ENCODE results near the gene OPN1SW.
A peak's percentile ranks its signal among the peaks of the same experiment; 100 is the strongest.

The OPN1SW gene

GRCh38 chr7:128792471-128793180 is 17.0 kb upstream of the OPN1SW start:
- no peak for DNase-seq

- DNase-seq = no peak
Observed at GRCh38 chr7:128791972-128792327, 16.4 kb upstream of the OPN1SW start.

DNA sequence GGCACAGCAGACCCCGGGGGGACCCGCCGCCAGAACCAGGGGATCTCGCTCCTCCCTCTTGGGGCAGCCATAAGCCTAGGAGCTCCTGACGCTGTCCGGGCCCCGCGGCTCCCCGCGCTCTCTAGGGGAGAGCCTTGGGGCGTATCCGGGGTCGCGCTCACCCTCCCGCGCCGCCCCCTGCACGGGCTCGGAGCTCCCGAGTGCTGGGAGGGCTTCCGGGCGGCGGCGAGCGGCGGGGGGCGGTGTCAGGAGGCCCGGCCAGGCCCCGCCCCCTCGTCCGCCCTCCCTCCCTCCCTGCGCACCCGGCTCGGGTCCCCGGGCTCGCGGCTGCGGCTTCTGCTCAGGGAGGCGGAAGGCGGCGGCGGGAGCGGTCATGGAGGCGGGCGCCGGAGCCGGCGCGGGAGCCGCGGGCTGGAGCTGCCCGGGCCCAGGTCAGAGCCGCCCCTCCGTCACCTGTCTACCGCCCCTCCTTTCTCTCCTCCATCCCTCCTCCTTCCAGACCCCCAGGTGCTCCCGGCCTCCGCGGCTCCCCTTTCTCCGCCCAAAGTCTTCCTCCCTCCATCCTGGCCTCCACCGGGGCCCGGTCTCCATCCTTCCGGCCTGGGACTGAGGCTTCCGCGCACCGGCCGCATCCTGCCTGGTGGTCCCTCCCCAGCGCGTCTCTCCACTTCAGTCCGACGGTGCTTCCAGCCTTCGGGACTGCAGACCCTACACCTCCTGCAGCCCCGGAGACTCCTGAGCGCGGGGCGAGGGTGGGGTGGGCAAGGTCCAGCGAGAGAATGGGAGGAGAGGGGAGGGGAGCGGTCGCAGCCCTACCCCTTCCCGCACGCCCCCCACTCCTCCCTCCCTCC is 15.8 kb upstream of the OPN1SW start, which contains the start of gene CCDC136:
TSS of gene CCDC136 (plus strand) at position 848 of the 851 bp plus-strand sequence. CDS start 444 bp downstream, outside the sequence.
- peak; percentile 74 for DNase-seq

DNA sequence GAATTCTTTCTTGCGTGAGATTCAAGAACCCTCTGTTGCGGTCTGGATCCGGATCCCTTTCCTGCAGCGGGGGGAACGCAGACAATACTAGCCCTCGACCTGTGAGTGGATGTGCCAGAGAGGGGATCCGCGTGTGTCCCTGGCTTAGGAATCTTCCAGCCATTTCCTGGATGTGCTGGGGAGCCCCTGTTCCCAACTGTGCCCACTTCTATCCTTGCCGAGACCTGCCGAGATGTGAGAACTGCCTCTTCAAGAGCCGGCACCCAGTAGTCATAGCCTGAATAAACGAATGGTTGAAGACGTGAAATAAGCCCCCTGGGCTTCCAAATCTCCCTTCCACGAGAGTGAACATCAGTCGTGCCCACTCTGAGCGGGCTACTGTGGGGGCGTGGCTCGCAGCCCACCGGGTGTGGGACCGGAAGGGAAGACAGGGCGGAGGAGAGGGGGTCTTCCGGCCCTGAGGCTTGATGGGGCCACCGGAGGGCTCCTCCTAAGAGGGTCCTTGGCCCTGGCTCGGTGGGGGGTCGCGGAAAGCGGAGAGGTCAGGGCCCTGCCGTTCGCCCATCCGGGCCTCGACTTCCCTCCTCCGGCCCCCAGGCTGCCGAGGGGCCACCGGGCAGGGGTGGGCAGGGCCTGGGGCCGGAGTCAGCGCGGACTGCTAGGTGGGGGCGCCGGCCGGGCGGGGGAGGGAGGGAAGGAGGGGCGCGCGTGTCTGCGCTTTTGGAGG is 14.9 kb upstream of the OPN1SW start:
- no peak for DNase-seq

GRCh38 chr7:128788446-128789412 is 13.1 kb upstream of the OPN1SW start:
- DNase-seq = no peak

GRCh38 chr7:128785738-128786137 is 10.1 kb upstream of the OPN1SW start:
- no peak for DNase-seq

DNA sequence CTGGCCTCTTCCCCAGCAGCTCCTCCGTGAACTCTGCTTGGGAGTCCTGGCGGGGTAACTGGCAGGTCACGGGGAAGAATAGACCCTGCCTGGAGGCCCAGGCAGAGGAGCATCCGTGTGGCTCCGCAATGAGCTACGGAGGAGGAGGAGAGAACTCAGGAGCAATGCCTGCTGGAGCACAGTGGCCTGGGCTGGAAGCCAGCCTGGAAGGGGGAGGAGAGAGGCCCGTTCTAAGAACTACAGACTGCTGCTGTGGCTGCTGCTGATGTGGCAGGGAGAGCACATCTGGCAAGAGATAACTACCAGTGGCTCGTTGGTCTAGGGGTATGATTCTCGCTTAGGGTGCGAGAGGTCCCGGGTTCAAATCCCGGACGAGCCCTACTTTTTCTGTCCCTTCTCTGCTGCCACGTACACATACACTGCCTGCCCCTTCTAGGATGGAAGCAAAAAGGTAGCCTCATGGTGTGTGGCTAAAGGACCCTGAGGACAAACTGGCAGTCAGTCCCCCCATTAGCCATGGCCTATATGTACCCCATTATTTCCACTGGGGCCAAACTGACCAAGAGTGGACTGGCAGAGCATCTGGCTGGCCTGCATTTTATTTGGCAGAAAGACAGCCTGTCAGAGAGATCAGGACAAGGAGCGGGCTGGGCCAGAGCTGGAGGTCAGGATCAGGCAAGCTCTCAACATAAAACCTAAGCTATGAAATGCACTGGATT is 7.7 kb upstream of the OPN1SW start:
- DNase-seq = peak; percentile 92

GRCh38 chr7:128781851-128782250 is 6.3 kb upstream of the OPN1SW start:
- no peak for DNase-seq

GRCh38 chr7:128781126-128781525 is 5.5 kb upstream of the OPN1SW start:
- DNase-seq = peak; percentile 67

GRCh38 chr7:128778946-128779345 is 3.4 kb upstream of the OPN1SW start:
- DNase-seq = no peak

DNA sequence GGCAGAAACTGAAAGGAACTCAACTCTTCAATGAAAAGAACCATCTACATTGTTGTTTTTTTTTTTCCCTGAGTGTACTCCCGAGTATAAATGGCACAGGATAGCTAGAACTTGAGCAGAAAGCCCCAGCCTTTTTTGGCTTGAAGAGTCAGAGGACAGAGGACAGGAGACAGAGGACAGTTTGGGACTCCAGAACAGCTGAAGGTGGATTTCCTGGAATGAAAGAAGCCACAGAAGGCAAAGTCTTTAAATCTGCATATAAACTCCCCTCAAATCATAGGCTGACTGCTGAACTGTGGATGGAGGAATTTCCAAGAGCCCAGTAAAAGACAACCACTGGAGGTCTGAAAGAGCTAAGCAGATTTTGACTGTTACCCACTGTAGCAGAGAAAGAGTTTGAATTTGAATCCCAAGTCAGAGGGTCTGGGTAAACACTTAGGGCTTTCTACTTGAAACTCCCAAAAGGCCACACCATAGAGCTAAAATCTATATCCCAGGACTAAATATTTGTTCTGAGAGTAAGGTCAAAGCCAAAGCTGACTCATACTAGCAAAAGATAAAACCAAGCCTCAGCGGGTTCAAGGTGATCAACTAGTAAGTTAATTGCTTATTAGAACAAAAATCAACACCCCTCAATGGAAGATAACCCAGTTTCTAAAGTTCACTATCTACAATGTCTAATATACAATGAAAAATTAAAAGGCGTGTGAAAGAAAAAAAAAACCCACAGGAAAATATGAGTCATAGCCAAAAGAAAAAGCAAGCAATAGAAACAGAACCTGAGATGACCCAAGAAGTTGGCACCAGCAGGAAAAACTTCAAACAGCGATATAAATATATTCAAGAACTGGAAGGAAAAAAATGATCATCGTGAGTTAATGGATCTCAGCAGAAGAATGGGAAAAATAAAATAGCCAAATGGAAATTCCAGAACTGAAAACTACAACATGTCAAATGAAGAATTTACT is 1.8 kb upstream of the OPN1SW start:
- DNase-seq = no peak

DNA sequence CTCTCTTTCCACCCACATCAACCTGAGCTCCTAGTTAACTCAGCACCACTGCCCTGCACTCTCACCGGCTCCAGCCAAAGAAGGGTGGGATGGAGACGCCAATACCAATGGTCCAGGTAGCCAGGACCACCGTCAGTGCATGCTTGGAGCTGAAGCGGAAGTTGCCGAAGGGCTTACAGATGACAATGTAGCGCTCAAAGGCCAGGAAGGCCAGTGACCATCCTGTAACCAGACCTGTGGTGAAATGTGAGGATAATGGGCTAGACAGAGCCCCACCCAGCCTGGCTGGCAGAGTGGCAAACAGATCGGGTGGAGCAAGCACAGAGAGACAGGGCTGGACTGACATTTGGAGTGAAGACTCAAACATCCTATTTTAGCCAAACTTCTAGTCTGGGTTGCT is 673 bp downstream of the OPN1SW start:
- DNase-seq = no peak

DNA sequence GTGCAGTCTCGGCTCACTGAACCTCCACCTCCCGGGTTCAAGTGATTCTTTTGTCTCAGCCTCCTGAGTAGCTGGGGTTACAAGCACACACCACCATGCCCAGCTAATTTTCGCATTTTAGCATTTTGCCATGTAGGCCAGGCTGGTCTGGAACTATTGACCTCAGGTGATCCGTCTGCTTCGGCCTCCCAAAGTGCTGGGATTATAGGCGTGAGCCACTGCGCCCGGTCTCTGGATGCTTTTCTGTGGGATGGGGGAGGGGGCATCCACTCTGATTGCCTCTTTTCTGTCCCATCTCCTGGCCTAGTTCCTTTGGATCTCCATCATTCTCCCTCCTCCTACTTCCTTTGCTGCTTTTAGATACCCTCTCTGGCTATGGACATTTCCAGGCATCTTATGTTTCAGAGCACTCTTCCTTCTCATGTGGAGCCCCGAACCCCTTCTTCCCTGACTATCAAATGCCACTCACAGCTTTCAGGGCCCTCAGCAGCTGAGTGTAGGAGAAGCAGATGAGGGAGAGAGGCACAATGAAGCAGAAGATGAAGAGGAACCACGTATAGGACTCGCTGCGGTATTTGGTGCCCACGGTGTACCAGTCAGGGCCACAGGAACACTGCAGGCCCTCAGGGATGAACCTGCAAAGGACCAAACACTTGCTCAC is 1.4 kb downstream of the OPN1SW start:
- DNase-seq = no peak

- DNase-seq = no peak
Observed at GRCh38 chr7:128773604-128774003, 2.0 kb downstream of the OPN1SW start.

DNA sequence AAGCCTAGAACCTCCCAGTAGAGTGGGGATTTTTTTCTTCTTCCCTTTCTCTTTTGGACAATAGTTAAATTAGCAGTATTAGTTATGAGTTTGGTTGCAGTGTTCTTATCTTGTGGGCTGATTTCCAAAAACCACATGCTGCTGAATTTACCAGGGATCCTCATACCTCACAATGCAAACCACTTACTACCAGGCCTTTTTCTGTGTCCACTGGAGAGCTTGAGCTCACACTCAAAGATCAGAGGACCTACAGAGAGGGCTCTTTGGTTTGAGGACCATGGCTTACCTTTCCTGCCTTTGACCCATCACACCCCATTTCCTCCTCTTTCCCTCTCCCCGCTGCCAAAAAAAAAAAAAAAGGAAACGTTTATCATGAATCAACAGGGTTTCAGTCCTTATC is 5.4 kb downstream of the OPN1SW start:
- no peak for DNase-seq

GRCh38 chr7:128767475-128768110 is 8.0 kb downstream of the OPN1SW start:
- DNase-seq = no peak

- no peak for DNase-seq
Observed at GRCh38 chr7:128763541-128763940, 12.1 kb downstream of the OPN1SW start.

DNA sequence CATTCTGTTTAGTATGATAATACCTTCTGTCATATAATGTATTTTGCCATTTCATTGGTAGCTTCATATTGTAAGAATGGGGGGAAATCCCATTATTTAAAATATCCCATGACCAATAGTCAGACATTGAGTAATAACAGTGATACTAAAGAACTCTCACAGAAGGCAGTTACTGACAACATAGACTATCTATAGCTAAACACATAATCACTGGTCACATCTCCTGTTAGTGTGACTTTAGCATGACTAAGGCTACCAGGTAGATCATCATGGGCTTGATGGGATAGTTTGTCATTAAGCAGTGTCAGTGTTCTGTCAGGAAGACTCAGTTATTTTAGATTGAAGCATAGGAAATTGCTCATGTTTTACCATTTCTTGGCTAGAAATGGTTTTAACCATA is 16.4 kb downstream of the OPN1SW start:
- DNase-seq = no peak

DNA sequence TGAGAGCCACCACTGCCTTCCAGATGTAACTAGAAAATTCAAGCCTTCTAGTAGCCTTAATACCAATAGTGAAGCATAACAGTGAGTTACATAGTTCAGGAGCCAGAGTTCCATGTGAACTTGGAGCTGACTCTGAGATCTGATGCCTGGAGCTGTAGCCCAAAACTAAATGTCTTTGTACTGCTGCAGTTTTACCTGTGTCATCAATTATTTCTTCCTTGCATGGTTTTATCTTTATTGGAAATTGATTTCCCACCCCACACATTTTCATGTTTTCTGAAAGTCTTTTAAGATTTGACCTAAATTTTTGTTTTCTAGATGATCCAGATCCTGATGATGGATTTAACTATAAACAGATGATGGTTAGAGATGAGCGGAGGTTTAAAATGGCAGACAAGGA is 17.0 kb downstream of the OPN1SW start:
- DNase-seq = no peak

All from right forelimb (tissue), 1 donor.